GM18508 (cell line): ENCODE results near the gene PABPN1.
A peak's percentile ranks its signal among the peaks of the same experiment; 100 is the strongest.

Experiments
- ATAC-seq: cut with Tn5 transposase; IDR thresholded peaks from one replicate; pipeline ENCODE4 v1.9.1; 2021; ENCODE audit warnings: moderate number of reproducible peaks; ENCODE audit not compliant: insufficient read depth, unreplicated experiment

Gene PABPN1

DNA sequence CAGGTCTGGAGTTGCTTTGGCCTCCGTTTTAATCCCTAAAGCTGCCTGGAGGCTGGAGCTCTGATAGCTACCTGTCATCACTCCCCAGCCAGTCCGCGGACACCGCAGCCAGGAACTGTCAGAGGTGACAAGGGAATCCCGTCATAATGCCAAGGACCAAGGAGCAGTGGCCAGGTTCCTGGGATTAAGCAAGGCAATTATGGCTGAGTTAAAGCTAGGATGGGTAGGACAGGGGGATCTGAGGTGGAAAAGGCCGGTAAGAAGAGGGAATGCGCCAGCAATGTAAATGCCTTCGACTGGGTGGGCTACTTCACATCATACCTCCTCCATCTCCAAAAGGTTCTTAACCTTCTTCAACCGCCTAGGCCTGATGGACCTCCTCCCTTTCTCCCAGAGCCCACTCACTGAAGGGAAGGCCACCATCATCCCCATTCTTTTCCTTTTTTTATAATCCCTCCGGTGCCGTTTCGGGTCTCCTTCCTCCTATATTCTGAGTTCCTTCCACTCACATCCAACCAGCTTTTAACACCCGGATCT lies 20.5 kb upstream of the PABPN1 start:
- no peak for ATAC-seq

DNA sequence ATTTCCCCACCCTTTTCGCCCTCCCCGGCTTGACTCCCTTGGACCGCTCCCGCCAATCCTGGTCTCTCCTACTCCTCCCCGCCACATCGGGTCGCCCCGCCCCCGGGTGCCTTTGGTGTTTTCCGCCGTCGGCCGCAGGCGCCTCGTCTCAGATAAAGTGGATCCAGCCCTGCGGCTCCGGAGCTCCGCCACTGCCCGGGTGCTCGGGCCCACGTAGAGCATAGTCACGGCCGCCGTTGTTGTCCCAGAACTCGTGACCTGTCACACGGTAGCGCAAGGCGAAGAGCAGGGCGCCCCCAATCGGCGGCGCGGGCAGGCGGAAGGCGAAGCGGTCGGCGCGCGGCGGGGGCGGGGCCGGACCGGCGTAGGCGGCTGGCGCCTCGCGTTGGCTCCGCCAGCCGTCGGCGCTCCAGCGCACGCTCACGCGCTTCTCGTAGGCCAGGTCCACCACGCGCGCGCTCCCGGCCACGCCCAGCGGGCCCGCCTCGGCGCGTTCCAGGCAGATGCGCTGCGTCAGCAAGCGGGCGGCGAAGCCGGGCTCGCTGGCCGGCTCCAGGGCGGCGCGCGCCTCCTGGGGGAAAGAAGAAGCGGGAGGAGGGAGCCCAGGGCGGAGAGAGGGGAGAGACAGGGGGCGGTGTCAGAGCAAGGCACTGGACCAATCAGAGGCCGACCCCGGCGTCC lies 19.8 kb upstream of the PABPN1 start:
- ATAC-seq: peak; percentile 44

DNA sequence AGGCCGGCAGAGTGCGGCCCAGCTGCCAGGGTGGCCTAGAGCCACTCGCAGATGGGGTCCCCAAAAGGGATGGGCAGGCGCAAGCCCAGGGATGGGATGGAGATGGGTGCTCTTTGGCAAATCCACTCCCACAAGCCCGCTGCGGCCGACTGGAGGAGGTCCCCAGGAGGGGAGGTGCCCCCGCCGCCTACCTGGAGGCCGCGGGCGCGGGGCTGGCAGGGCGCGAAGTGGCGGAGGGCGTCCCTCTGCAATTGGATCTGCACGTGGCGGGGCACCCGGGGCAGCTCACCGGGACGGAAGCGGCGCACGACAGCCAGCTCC lies 19.3 kb upstream of the PABPN1 start:
- ATAC-seq: no peak

DNA sequence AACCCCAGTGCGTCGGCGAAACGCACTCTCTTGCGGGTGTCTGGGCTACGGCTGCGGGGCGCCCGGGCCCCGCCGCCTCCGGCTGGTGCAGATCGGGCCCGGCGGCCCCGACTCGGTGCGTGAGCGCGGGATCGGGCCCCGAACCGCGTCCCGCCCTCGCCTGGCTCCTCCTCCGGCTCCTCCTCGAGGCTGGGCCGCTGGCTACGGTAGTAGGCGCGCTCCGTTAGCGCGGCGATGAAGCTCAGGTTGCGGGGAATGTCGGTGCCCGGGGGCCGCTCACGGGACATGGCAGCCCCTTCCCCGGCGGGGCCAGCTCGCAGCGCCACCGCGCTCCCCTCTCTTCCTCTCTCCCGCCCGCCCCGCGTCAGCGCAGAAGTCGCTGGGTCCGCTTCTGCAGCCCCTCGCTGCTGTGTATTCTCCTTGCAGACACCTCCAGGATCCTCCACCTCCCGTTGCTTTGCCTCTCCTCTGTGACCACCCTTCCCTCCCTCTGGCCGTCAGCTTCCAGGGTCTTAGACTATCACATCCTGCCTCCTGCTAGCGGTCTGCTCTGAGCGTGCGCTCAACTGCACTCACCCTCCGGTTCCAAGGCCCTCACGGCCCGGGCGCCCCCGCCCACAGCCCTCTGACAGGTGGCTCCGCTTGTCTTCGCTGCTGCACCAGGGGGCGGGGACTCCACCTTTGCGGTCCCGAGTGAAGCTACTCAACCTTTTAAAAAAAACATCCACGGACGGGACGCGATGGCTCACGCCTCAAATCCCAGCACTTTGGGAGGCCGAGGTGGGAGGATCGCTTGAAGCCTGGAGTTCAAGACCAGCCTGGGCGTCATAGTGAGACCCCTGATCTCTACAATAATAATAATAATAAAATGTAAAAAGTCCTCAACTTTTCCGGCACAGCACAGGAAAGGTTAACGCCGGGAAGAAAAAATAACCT lies 18.7 kb upstream of the PABPN1 start, which contains the start of gene PPP1R3E:
Gene PPP1R3E (minus strand): TSS at position 570 of the 936 bp plus-strand sequence. CDS start 283 bp downstream, at position 287.
- ATAC-seq: no peak

DNA sequence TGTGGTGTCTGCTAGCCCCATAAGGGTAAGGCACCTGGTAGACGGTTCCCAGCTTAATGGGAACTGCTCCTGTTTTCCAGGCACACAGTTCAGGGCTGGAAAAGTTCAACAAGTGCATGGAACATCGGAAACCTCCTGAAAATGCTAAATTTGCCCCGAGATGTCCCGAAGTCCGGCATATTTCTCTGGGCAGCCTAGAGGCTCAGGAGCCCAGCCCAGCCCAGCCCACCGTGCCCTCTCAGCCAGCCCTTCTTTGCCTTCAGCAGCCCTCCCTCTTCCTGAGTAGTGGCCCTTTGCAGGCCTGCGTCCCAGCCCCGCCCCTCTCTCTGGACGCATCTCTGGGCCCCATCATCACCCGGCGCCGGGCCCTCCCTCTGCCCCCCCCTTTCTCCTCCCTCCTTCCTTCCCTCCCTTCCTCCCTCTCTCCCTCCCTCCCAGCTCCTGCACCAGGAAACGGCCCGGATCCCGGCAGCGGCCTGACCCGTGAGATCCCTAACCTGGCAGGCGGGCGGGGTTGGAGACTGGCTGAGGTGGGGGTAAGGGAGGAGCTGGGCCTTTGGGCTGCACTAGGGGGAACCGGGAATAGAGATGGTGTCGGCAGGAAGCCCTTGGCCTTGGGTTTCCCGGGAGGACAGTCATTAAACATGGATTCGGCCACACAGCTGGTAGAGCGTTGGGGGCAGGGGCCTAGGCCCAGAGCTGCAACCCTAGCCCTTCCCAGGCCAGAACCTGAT lies 14.7 kb upstream of the PABPN1 start, which contains the start of gene BCL2L2:
Gene BCL2L2 (plus strand): TSS at position 422 of the 734 bp plus-strand sequence. CDS start 935 bp downstream, outside the sequence.
- ATAC-seq: no peak

DNA sequence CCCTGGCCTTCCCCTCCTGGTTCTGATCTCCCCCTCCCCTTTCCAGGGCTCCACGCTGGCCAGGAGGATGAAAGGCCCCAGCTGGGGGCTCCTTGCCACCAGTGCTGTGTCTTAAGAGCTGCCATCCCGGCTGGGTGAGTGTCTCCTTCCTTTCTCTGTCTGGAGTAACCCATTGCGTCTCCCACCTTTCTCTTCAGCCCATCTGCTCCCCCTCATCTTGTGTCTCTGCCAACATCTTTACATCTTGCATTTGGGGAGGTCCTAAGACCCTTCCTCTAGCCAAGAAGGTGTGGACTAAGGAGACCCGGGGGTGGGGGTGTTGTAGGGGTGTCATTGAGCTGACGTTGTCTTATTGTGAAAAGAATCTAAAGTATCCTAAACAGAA lies 14.1 kb upstream of the PABPN1 start:
- no peak for ATAC-seq

DNA sequence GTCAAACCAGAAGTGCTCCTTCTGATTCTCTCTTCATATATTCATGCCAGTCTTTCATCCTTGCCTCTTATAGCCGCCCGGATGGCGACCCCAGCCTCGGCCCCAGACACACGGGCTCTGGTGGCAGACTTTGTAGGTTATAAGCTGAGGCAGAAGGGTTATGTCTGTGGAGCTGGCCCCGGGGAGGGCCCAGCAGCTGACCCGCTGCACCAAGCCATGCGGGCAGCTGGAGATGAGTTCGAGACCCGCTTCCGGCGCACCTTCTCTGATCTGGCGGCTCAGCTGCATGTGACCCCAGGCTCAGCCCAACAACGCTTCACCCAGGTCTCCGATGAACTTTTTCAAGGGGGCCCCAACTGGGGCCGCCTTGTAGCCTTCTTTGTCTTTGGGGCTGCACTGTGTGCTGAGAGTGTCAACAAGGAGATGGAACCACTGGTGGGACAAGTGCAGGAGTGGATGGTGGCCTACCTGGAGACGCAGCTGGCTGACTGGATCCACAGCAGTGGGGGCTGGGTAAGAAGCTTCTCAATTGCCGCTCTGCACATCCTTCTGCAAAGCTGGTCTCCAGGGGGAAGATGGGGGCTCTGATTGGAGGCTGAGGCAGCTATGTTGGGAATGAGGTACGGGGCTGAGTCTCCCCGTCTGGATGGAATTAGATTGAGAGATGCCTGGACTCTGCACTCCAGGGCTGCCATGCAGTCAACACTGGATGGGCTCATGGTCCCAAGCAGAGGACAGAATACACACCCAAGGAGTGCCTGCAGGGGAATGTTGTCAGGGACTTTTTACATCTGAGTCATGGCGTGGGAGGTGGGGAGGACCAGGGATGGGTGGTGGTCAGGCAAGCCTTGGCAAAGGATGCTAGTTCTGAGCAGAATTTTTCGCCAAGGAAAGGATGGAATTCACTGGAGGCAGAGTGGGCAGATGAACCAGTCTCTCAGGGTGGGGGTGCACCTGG lies 13.3 kb upstream of the PABPN1 start:
- no peak for ATAC-seq

DNA sequence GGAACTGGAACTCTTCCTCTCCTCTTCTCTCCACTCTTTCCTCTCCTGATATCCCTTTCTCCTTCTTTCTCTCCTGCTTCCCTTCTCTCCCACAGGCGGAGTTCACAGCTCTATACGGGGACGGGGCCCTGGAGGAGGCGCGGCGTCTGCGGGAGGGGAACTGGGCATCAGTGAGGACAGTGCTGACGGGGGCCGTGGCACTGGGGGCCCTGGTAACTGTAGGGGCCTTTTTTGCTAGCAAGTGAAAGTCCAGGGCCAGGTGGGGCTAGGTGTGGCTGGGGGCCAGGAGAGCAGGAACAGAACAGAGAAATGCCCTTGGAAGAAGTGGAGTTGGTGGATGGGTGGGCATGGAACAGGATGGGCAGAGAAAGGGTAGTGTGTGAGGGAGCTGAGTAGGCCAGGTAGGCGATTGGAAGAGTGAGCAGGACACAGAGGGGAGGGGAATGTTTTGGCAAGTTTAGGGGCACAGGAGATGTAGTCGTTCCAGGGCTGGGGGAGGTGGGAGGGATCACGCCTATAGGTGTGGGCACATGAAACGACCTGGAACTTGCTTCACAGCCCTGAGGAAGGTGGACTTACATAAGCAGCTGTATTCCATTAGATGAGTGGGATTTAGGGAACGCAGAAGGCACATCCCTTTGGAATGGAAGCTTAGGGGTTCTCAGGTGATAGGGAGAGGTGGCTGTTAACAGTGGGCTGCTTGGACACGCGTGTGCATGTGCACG lies 12.4 kb upstream of the PABPN1 start:
- no peak for ATAC-seq

DNA sequence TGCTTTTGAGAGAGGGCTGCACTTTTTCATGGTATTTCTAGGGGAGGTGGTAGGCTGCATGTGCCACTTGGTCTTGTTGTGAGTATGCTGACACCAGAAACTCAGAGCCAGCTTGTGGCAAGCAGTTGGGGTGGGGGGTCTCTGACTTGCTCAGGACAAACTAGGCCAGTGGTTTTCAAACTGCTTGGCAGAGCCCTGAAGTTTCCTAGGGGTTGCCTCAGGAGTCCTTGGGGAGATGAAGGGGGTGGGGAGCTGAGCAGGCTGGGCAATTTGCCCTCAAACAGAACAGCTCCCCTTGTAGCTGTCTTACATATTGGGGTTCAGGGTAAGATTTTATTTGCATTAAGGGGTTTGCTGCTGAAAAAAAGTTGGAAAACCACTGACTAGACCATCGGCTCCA lies 10.7 kb upstream of the PABPN1 start:
- ATAC-seq: no peak

DNA sequence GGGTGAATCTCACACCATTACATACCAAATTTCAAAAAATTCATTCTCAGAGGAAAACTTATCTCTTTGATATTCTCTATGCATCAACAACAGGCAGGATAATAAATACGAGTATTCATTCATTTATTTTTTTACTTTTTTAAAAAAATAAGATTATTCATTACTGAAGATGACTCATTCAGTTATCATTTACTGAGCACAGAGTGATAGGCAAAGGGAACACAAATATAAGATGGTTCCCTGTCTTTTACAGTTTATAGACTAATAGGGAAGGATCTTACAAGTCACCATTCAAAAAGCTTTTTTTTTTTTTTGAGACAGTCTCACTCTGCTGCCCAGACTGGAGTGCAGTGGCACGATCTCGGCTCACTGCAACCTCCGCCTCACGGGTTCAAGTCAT lies 5.0 kb upstream of the PABPN1 start:
- ATAC-seq: no peak

DNA sequence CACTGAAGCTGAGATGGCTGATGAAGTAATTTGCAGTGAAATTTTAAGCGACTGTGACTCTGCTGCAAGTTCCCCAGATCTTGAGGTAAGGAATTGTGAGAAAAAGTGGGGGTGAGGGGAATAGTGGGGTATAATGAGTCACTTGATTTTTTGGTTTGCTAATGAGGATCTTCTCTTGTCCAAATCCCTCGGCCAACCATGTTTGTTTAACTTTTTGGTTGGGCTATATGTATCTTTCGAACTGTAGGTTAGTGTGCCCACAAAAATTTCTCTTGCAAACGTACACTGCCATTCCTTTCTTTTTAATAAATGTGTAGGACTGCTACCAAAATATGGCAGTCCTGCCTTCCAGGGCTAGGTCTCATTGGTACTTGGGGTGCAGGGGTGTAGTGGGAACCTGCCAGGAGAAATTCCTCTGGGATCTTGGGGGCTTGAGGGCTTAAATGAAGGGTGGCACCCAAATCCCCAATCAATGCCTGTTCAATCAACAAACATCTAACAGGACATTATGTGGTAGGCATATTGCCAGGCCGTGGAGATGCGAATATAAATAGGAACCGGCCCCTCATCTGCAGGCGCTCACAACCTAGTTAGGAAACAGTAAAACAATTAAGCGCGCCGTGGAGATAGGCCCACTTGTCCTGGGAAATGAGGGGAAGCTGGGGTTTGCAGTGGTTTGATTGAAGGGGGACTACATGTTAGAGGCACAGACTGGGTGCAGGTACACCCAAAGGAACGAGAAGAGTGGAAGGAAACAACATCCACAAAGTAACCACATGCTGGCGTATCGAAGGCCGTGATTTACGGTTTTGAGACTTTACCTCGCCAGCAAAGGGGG lies 1.3 kb upstream of the PABPN1 start:
- ATAC-seq: no peak

DNA sequence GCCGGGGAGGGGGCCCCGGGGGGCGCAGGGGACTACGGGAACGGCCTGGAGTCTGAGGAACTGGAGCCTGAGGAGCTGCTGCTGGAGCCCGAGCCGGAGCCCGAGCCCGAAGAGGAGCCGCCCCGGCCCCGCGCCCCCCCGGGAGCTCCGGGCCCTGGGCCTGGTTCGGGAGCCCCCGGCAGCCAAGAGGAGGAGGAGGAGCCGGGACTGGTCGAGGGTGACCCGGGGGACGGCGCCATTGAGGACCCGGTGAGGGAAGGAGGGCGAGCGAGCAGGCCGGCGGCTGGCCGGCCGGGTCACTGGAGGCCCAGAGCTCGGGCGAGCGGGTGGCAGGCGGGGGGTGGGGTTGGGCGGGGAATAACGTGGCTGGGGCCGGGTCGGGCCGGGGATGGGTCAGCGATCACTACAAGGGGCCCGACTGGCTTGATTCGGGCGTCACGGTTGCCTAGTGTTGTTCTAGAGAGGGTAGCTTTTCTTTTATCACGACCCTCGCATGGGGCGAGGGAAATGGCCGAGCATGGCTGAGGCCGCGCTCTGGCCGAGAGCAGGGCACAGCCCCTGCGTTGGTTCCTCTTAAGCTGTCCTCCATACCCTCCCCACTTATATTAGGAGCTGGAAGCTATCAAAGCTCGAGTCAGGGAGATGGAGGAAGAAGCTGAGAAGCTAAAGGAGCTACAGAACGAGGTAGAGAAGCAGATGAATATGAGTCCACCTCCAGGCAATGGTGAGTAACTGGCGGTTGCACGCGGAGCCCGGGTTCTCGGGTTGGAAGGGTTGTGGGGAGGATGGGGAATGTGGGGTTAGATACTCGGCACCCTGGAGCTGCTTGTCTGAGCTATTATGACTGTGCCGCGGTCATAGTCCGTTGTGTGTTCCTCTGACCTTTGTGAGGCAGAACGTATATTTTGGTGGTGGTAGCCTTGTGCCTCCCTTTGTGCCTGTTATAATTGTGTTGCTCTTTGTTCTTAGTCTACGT lies 603 bp downstream of the PABPN1 start:
- no peak for ATAC-seq

DNA sequence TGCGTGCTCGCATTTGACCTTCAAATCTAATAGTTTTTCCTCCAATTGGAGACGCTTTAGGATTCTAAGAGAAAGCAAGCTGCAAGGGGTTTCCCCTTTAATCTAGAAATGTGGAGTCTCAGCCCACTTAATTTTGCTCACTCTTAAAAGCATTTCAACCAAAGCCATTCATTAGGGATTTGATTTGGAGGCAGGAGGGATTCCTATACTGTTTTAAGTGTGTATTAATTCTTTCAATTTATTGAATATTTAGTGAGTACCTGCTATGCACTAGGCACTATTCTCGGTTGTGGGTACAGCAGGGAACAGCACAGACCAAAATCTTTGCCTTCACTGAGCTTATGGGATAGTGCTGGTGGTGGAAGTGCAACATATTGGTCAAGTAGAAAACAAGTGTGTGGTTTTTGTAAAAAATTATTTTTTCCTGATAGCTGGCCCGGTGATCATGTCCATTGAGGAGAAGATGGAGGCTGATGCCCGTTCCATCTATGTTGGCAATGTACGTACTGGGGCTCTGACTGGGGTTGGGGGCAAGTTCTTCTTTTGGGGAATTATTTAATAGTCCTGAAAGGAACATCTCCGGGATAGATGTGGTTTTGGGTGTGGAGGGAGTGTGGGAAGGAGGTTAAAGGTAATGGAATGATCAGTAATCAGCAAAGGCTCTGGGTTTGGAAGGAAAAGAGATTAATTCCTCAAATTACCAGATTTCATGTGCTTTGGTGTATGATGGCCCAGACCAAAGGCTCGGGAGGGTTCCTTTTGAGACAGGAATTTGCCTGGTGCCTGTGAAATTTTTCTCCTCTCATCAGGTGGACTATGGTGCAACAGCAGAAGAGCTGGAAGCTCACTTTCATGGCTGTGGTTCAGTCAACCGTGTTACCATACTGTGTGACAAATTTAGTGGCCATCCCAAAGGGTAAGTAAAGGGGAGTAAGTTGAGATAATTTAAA lies 1.6 kb downstream of the PABPN1 start:
- no peak for ATAC-seq

DNA sequence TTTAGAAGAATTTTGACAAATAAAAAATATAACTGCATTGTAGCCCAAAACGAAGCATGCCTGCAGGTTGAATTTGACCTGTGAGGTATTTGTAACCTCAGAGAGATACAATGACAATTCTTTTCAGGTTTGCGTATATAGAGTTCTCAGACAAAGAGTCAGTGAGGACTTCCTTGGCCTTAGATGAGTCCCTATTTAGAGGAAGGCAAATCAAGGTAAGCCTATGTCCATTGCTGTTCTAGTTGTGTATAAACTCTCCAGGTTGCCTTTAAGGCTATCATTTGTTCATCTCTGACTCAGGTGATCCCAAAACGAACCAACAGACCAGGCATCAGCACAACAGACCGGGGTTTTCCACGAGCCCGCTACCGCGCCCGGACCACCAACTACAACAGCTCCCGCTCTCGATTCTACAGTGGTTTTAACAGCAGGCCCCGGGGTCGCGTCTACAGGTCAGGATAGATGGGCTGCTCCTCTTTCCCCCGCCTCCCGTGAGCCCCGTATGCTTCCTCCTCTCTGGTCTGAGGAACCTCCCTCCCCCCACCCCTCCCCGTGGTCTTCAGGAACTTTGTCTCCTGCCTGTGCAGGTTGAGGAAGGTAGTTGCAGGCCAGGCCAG lies 2.7 kb downstream of the PABPN1 start:
- ATAC-seq: no peak

DNA sequence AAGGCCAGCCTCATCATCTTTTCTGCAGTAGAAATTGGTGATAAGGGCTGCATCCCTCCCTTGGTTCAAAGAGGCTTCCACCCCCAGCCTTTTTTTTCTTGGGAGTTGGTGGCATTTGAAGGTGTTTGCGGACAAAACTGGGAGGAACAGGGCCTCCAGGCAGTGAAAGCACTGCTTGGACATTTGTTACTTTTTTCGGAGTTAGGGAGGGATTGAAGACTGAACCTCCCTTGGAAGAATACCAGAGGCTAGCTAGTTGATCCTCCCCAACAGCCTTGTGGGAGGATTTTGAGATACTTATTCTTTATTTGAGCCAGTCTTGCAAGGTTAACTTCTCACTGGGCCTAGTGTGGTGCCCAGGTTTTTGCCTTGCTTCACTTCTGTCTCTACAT lies 3.2 kb downstream of the PABPN1 start:
- no peak for ATAC-seq
